ENCODE measurements around the gene RPP38. TPM values are rescaled to one million over a fixed set of nuclear protein-coding genes. Genes with fewer than 3 reads are reported as not detected.

RPP38 gene
- total and polyA plus RNA-seq, 10 of the 15 experiments (the other 5 are each of a cell fraction or from before 2014, with no cell fraction given) = 13.0 to 40.9 (median 27.2) TPM

GRCh38 chr10:15144788-15145187 is 47.6 kb downstream of the RPP38 start (continued):
- TF ChIP-seq, protein P1, sequence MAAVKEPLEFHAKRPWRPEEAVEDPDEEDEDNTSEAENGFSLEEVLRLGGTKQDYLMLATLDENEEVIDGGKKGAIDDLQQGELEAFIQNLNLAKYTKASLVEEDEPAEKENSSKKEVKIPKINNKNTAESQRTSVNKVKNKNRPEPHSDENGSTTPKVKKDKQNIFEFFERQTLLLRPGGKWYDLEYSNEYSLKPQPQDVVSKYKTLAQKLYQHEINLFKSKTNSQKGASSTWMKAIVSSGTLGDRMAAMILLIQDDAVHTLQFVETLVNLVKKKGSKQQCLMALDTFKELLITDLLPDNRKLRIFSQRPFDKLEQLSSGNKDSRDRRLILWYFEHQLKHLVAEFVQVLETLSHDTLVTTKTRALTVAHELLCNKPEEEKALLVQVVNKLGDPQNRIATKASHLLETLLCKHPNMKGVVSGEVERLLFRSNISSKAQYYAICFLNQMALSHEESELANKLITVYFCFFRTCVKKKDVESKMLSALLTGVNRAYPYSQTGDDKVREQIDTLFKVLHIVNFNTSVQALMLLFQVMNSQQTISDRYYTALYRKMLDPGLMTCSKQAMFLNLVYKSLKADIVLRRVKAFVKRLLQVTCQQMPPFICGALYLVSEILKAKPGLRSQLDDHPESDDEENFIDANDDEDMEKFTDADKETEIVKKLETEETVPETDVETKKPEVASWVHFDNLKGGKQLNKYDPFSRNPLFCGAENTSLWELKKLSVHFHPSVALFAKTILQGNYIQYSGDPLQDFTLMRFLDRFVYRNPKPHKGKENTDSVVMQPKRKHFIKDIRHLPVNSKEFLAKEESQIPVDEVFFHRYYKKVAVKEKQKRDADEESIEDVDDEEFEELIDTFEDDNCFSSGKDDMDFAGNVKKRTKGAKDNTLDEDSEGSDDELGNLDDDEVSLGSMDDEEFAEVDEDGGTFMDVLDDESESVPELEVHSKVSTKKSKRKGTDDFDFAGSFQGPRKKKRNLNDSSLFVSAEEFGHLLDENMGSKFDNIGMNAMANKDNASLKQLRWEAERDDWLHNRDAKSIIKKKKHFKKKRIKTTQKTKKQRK (IDR thresholded peaks at IDR 0.05; ENCODE audit: low read depth, low read length) = no peak
- TF ChIP-seq ATF3 (IDR thresholded peaks at IDR 0.05; ENCODE audit: borderline replicate concordance, extremely low read depth, low read depth, low read length) = no peak
- no peak for TF ChIP-seq RAD51 (IDR thresholded peaks at IDR 0.05)

DNA sequence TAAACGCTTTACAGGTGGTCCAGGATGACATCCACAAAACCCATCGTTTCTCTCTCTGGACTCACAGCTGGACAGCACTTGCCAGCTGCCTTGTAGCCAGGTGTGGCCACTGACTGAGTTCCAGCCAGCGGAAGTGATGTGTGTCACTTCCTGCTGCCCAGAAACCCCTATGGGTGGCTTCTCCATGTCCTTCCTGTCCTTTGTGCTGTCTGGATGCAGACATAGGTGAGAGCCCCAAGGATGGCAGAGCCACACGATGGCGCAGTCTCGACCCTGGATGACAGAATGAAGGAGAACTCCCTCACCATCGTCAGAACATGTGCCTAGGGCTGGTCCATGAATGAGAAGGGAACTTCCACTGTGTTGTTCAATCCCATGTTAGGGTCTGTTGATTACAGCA is 49.2 kb downstream of the RPP38 start:
- RAD21 ChIA-PET (ENCODE audit: unreplicated experiment) = interaction anchor here (1.0 kb wide), 1 partner anchor 16 kb away, joined by 4 read pairs; no protein-coding TSS in a partner anchor
- no peaks in the 10 kb centered on the region; the same call in 2 of the 3 replicates for H3K9me3 ChIP-seq (replicated peaks; ENCODE audit: control insufficient read depth, insufficient read depth, low read length)
- no peaks in the 10 kb centered on the region; the same call in 1 of the 2 replicates for H3K79me2 ChIP-seq (ENCODE audit: control insufficient read depth, insufficient read depth, low read length)
- no peak overlapping the region for H3K4me3 ChIP-seq
- in situ Hi-C loops (cut with MboI) (no loop called here), intact Hi-C loops (cut with micrococcal nuclease; ENCODE audit: unreplicated experiment) (no loop called here)
- no peak overlapping the region for H3K27ac ChIP-seq (ENCODE audit: control insufficient read depth, insufficient read depth)
- peaks cover 9% of the 10 kb centered on the region for H3K4me1 ChIP-seq (ENCODE audit: control insufficient read depth, insufficient read depth, low read length)
- SMC1A ChIA-PET (ENCODE audit: uncharacterized antibody, unreplicated experiment) = interaction anchor here (1.0 to 1.3 kb wide), 3 partner anchors 16 to 24 kb away, joined by 3 to 9 read pairs (median 7); partner anchors contain the start of gene NMT2
- no peaks in the 10 kb centered on the region for H4K20me1 ChIP-seq (ENCODE audit: control insufficient read depth, insufficient read depth)
- H3K36me3 ChIP-seq (ENCODE audit: control insufficient read depth in 2 of 2, insufficient read depth in 2 of 2, low read length in 1 of 2) = no peaks in the 10 kb centered on the region; a peak in 1 of 4 replicates
- H3K27me3 ChIP-seq (replicated peaks in 1 of 2; ENCODE audit: control insufficient read depth in 2 of 2, insufficient read depth in 2 of 2, low read length in 1 of 2) = no peaks in the 10 kb centered on the region
- no peak overlapping the region for H2AFZ ChIP-seq (ENCODE audit: control insufficient read depth, low read depth, low read length)
- POLR2A ChIA-PET = no interaction called here
- FAIRE-seq (no peak), DNase-seq (ENCODE audit: low read depth, low spot score) (no peak), ATAC-seq (no peak)
- 52% methylated on average over 7 of the region's 7 CpGs for WGBS (ENCODE audit: insufficient coverage, insufficient replicate concordance, low lambda C conversion rate, missing lambda C conversion rate)
- no peak overlapping the region for H3K9ac ChIP-seq (ENCODE audit: control insufficient read depth, insufficient read depth, low read length)
- H3K4me2 ChIP-seq (ENCODE audit: control insufficient read depth, insufficient read depth) = no peak overlapping the region
- BruUV-seq (replicated peaks) = no TSS peak
- CTCF ChIA-PET = interaction anchor here (1.3 kb wide), 1 partner anchor 16 kb away, joined by 5 read pairs; no protein-coding TSS in a partner anchor
- TF ChIP-seq POLR2A (IDR thresholded peaks at IDR 0.05; ENCODE audit: low read depth, low read length) = no peak
- no peak for TF ChIP-seq NBN (IDR thresholded peaks at IDR 0.05)
- no peak for TF ChIP-seq RFX5 (IDR thresholded peaks at IDR 0.05; ENCODE audit: low read depth, low read length)
- TF ChIP-seq BACH1 (IDR thresholded peaks at IDR 0.05; ENCODE audit: borderline replicate concordance) = no peak
- TF ChIP-seq ZNF207 (IDR thresholded peaks at IDR 0.05; ENCODE audit: borderline replicate concordance) = no peak
- TF ChIP-seq, protein P2, sequence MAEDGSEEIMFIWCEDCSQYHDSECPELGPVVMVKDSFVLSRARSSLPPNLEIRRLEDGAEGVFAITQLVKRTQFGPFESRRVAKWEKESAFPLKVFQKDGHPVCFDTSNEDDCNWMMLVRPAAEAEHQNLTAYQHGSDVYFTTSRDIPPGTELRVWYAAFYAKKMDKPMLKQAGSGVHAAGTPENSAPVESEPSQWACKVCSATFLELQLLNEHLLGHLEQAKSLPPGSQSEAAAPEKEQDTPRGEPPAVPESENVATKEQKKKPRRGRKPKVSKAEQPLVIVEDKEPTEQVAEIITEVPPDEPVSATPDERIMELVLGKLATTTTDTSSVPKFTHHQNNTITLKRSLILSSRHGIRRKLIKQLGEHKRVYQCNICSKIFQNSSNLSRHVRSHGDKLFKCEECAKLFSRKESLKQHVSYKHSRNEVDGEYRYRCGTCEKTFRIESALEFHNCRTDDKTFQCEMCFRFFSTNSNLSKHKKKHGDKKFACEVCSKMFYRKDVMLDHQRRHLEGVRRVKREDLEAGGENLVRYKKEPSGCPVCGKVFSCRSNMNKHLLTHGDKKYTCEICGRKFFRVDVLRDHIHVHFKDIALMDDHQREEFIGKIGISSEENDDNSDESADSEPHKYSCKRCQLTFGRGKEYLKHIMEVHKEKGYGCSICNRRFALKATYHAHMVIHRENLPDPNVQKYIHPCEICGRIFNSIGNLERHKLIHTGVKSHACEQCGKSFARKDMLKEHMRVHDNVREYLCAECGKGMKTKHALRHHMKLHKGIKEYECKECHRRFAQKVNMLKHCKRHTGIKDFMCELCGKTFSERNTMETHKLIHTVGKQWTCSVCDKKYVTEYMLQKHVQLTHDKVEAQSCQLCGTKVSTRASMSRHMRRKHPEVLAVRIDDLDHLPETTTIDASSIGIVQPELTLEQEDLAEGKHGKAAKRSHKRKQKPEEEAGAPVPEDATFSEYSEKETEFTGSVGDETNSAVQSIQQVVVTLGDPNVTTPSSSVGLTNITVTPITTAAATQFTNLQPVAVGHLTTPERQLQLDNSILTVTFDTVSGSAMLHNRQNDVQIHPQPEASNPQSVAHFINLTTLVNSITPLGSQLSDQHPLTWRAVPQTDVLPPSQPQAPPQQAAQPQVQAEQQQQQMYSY (CRISPR knock-in tag; IDR thresholded peaks at IDR 0.05) = no peak
- TF ChIP-seq CHD1 (IDR thresholded peaks at IDR 0.05; ENCODE audit: low read depth, low read length) = no peak
- TF ChIP-seq, protein P3, sequence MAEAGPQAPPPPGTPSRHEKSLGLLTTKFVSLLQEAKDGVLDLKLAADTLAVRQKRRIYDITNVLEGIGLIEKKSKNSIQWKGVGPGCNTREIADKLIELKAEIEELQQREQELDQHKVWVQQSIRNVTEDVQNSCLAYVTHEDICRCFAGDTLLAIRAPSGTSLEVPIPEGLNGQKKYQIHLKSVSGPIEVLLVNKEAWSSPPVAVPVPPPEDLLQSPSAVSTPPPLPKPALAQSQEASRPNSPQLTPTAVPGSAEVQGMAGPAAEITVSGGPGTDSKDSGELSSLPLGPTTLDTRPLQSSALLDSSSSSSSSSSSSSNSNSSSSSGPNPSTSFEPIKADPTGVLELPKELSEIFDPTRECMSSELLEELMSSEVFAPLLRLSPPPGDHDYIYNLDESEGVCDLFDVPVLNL (IDR thresholded peaks at IDR 0.05; ENCODE audit: low read depth, low read length) = no peak
- no peak for TF ChIP-seq MTA2 (IDR thresholded peaks at IDR 0.05; ENCODE audit: low read depth)
- TF ChIP-seq RUNX3 (IDR thresholded peaks at IDR 0.05; ENCODE audit: low read length) = no peak
- TF ChIP-seq NFYB (IDR thresholded peaks at IDR 0.05; ENCODE audit: insufficient read depth, low read depth, low read length) = no peak
- TF ChIP-seq FOXM1 (IDR thresholded peaks at IDR 0.05; ENCODE audit: low read depth, low read length) = no peak
- TF ChIP-seq BCL11A (IDR thresholded peaks at IDR 0.05; ENCODE audit: low read depth, low read length) = no peak
